Liver (tissue), 9 donors: ENCODE results near the gene RORC. TPM values are rescaled to one million over a fixed set of nuclear protein-coding genes. Genes with fewer than 3 reads are reported as not detected.

Experiments
- DNase-seq: peaks from one replicate; pipeline ENCODE4 v3.0.0-alpha.2; 2017; ENCODE audit warnings: low spot score
- H3K27ac ChIP-seq, 2 donors: one replicate each; pipeline ENCODE4 v1.7.0; 2013; ENCODE audit warnings: inconsistent platforms in 2 of 2, low read length in 2 of 2, control low read depth in 1 of 2, low read depth in 1 of 2, mild to moderate bottlenecking in 1 of 2
- H3K27me3 ChIP-seq, 4 donors: one replicate each; pipeline versions ENCODE4 v1.6.1 to v1.7.0; 2013; ENCODE audit warnings: low read length in 3 of 4, inconsistent platforms in 1 of 4, mild to moderate bottlenecking in 1 of 4, moderate library complexity in 1 of 4; ENCODE audit not compliant: control insufficient read depth in 4 of 4, insufficient read depth in 4 of 4
- H3K36me3 ChIP-seq, 4 donors: one replicate each; pipeline versions ENCODE4 v1.6.1 to v1.7.0; 2013; ENCODE audit warnings: low read length in 3 of 4, mild to moderate bottlenecking in 3 of 4, low read depth in 1 of 4, moderate library complexity in 1 of 4; ENCODE audit not compliant: control insufficient read depth in 4 of 4, insufficient read depth in 3 of 4
- H3K4me1 ChIP-seq, 4 donors: one replicate each; pipeline versions ENCODE4 v1.6.1 to v1.7.0; 2013; ENCODE audit warnings: low read length in 3 of 4, mild to moderate bottlenecking in 3 of 4, moderate library complexity in 1 of 4; ENCODE audit not compliant: control insufficient read depth in 4 of 4, insufficient read depth in 4 of 4
- H3K4me3 ChIP-seq, 3 donors: one replicate each; pipeline versions ENCODE4 v1.6.1 to v1.7.0; 2013; ENCODE audit warnings: low read length in 3 of 3, control low read depth in 1 of 3, low read depth in 1 of 3, mild to moderate bottlenecking in 1 of 3
- H3K9ac ChIP-seq, 2 donors: one replicate each; pipeline ENCODE4 v1.7.0; 2013; ENCODE audit warnings: low read length in 2 of 2, mild to moderate bottlenecking in 2 of 2, moderate library complexity in 2 of 2, control low read depth in 1 of 2, low read depth in 1 of 2
- H3K9me3 ChIP-seq, 4 donors: one replicate each; pipeline versions ENCODE4 v1.6.1 to v1.7.0; 2013; ENCODE audit warnings: low read length in 3 of 4; ENCODE audit not compliant: control insufficient read depth in 4 of 4
- ATF3 ChIP-seq: IDR thresholded peaks from 2 replicates; pipeline ENCODE4 v1.6.1; 2016; ENCODE audit warnings: antibody characterized with exemption
- EGR1 ChIP-seq, 2 donors: IDR thresholded peaks; 2 replicates each; pipeline ENCODE4 v1.6.1; 2016 to 2018; ENCODE audit warnings: antibody characterized with exemption in 2 of 2, low read depth in 2 of 2
- FOXA1 ChIP-seq: IDR thresholded peaks from 2 replicates; pipeline ENCODE4 v1.6.1; 2016; ENCODE audit warnings: antibody characterized with exemption
- FOXA2 ChIP-seq: IDR thresholded peaks from 2 replicates; pipeline ENCODE4 v1.6.1; 2016; ENCODE audit warnings: antibody characterized with exemption
- GABPA ChIP-seq, 2 donors: IDR thresholded peaks in 1 of 2; conservative IDR thresholded peaks in 1 of 2; 2 replicates each; pipeline ENCODE4 v1.6.1; 2016; ENCODE audit warnings: antibody characterized with exemption in 2 of 2, mild to moderate bottlenecking in 1 of 2, moderate library complexity in 1 of 2
- HNF4A ChIP-seq, 2 donors: conservative IDR thresholded peaks; 2 replicates each; pipeline ENCODE4 v1.6.1; 2016; ENCODE audit warnings: antibody characterized with exemption in 2 of 2, mild to moderate bottlenecking in 2 of 2
- HNF4G ChIP-seq: IDR thresholded peaks from 2 replicates; pipeline ENCODE4 v1.6.1; 2016; ENCODE audit warnings: antibody characterized with exemption
- JUND ChIP-seq, 2 donors: IDR thresholded peaks; 2 replicates each; pipeline ENCODE4 v1.6.1; 2016; ENCODE audit warnings: antibody characterized with exemption in 2 of 2
- MAX ChIP-seq: IDR thresholded peaks from 2 replicates; pipeline ENCODE4 v1.6.1; 2016; ENCODE audit warnings: antibody characterized with exemption
- NR2F2 ChIP-seq: IDR thresholded peaks from 2 replicates; pipeline ENCODE4 v1.6.1; 2016; ENCODE audit warnings: antibody characterized with exemption
- RAD21 ChIP-seq, 2 donors: IDR thresholded peaks; 2 replicates each; pipeline ENCODE4 v1.6.1; 2016; ENCODE audit warnings: antibody characterized with exemption in 2 of 2, mild to moderate bottlenecking in 2 of 2
- RXRA ChIP-seq, 2 donors: IDR thresholded peaks; 2 replicates each; pipeline ENCODE4 v1.6.1; 2017 to 2018; ENCODE audit warnings: antibody characterized with exemption in 2 of 2, mild to moderate bottlenecking in 1 of 2
- SP1 ChIP-seq: IDR thresholded peaks from 2 replicates; pipeline ENCODE4 v1.6.1; 2018; ENCODE audit warnings: antibody characterized with exemption, mild to moderate bottlenecking
- TAF1 ChIP-seq: conservative IDR thresholded peaks from 2 replicates; pipeline ENCODE4 v1.6.1; 2016; ENCODE audit warnings: antibody characterized with exemption, mild to moderate bottlenecking
- YY1 ChIP-seq: IDR thresholded peaks from 2 replicates; pipeline ENCODE4 v1.6.1; 2016; ENCODE audit warnings: antibody characterized with exemption, mild to moderate bottlenecking
- ZBTB33 ChIP-seq: IDR thresholded peaks from 2 replicates; pipeline ENCODE4 v1.6.1; 2016; ENCODE audit warnings: antibody characterized with exemption
- WGBS: extraction: QIAGEN DNeasy Blood & Tissue Kit; methylation state at CpG from one replicate; pipeline ENCODE4 v1.1.7; 2013; 5-methylcytosine and 5-hydroxymethylcytosine counted together
- polyA plus RNA-seq, 2 donors: library from polyadenylated mRNA; stranded (reverse) in 1 of 2; unstranded in 1 of 2; fragments of 200-250 nt in 1 of 2; fragments of >200 nt in 1 of 2; fragmentation: Nextera tagmentation in 1 of 2; extraction: Ambion mirVana in 1 of 2; gene quantifications; one replicate each; pipeline versions ENCODE4 v1.2.1 to v1.2.3, GENCODE V29; 2013 to 2015
- total RNA-seq, 2 donors: library from RNA; depleted of rRNA; stranded (reverse); fragments of >200 nt; gene quantifications; one replicate each; pipeline ENCODE4 v1.2.3, GENCODE V29; 2014
- TF ChIP-seq, protein P1 (sequence below): IDR thresholded peaks from 2 replicates; pipeline ENCODE4 v1.6.1; 2016; ENCODE audit warnings: antibody characterized with exemption, mild to moderate bottlenecking
- TF ChIP-seq, protein P2 (sequence below): fragments of 150-350 bp; IDR thresholded peaks from 2 replicates; pipeline ENCODE4 v1.5.1; 2017; ENCODE audit warnings: improper control_type of control experiment, low read depth, low read length; ENCODE audit not compliant: missing input control
- donor health status: healthy.
- donor health status: healthy.
- donor health status: healthy.
- donor health status: healthy.
- donor health status: healthy.

Gene RORC
- total and polyA plus RNA-seq, 4 donors = 2.9 to 59.2 (median 13.0) TPM

DNA sequence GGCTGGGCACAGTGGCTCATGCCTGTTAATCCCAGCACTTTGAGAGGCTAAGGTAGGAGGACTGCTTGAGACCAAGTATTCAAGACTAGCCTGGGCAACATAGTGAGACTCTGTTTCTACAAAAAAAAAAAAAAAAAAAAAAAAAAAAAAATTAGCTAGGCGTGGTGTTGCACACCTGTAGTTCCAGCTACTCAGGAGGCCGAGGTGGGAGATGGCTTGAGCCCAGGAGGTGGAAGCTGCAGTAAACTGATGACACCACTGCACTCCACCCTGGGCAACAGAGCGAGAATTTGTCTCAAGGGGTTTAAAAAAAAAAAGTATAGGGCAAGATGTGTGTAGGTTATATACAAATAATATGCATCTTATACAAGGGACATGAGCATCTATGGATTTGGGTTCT lies 43.9 kb downstream of the RORC start:
- no peak overlapping the region for H3K9ac ChIP-seq
- H3K36me3 ChIP-seq = no peaks in the 10 kb centered on the region
- no peak for DNase-seq
- no peaks in the 10 kb centered on the region for H3K27me3 ChIP-seq
- no peak overlapping the region for H3K27ac ChIP-seq
- H3K4me1 ChIP-seq = peaks cover 0 to 17% (median 9%) of the 10 kb centered on the region in 4 donors
- no peaks in the 10 kb centered on the region for H3K9me3 ChIP-seq
- H3K4me3 ChIP-seq = no peak overlapping the region
- 96% methylated on average over 3 of the region's 3 CpGs for WGBS
- TF ChIP-seq EGR1 (IDR thresholded peaks at IDR 0.05; ENCODE audit: low read depth in 2 of 2) (no peak), YY1 (no peak), RAD21 (IDR thresholded peaks at IDR 0.05) (no peak), FOXA1 (no peak), MAX (no peak), FOXA2 (no peak), JUND (IDR thresholded peaks at IDR 0.05) (no peak), ATF3 (no peak), RXRA (IDR thresholded peaks at IDR 0.05) (no peak), HNF4A (conservative IDR thresholded peaks at IDR 0.05) (no peak), ZBTB33 (no peak), NR2F2 (no peak), GABPA (IDR thresholded peaks at IDR 0.05 in 1 of 2, conservative IDR thresholded peaks at IDR 0.05 in 1 of 2) (no peak), SP1 (no peak), TAF1 (no peak), HNF4G (no peak)
- TF ChIP-seq, protein P1, sequence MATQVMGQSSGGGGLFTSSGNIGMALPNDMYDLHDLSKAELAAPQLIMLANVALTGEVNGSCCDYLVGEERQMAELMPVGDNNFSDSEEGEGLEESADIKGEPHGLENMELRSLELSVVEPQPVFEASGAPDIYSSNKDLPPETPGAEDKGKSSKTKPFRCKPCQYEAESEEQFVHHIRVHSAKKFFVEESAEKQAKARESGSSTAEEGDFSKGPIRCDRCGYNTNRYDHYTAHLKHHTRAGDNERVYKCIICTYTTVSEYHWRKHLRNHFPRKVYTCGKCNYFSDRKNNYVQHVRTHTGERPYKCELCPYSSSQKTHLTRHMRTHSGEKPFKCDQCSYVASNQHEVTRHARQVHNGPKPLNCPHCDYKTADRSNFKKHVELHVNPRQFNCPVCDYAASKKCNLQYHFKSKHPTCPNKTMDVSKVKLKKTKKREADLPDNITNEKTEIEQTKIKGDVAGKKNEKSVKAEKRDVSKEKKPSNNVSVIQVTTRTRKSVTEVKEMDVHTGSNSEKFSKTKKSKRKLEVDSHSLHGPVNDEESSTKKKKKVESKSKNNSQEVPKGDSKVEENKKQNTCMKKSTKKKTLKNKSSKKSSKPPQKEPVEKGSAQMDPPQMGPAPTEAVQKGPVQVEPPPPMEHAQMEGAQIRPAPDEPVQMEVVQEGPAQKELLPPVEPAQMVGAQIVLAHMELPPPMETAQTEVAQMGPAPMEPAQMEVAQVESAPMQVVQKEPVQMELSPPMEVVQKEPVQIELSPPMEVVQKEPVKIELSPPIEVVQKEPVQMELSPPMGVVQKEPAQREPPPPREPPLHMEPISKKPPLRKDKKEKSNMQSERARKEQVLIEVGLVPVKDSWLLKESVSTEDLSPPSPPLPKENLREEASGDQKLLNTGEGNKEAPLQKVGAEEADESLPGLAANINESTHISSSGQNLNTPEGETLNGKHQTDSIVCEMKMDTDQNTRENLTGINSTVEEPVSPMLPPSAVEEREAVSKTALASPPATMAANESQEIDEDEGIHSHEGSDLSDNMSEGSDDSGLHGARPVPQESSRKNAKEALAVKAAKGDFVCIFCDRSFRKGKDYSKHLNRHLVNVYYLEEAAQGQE = no peak
- TF ChIP-seq, protein P2, sequence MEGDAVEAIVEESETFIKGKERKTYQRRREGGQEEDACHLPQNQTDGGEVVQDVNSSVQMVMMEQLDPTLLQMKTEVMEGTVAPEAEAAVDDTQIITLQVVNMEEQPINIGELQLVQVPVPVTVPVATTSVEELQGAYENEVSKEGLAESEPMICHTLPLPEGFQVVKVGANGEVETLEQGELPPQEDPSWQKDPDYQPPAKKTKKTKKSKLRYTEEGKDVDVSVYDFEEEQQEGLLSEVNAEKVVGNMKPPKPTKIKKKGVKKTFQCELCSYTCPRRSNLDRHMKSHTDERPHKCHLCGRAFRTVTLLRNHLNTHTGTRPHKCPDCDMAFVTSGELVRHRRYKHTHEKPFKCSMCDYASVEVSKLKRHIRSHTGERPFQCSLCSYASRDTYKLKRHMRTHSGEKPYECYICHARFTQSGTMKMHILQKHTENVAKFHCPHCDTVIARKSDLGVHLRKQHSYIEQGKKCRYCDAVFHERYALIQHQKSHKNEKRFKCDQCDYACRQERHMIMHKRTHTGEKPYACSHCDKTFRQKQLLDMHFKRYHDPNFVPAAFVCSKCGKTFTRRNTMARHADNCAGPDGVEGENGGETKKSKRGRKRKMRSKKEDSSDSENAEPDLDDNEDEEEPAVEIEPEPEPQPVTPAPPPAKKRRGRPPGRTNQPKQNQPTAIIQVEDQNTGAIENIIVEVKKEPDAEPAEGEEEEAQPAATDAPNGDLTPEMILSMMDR = no peak

GRCh38 chr1:151783796-151784195 lies 47.8 kb downstream of the RORC start:
- H3K9me3 ChIP-seq = no peaks in the 10 kb centered on the region
- DNase-seq = no peak
- H3K27ac ChIP-seq = no peak overlapping the region
- no peak overlapping the region for H3K9ac ChIP-seq
- peaks cover 0 to 10% (median 1%) of the 10 kb centered on the region in 4 donors for H3K36me3 ChIP-seq
- 69% methylated on average over 2 of the region's 2 CpGs for WGBS
- no peaks in the 10 kb centered on the region for H3K27me3 ChIP-seq
- H3K4me1 ChIP-seq = no peaks in the 10 kb centered on the region
- no peak overlapping the region for H3K4me3 ChIP-seq
- TF ChIP-seq RXRA (IDR thresholded peaks at IDR 0.05) (no peak), EGR1 (IDR thresholded peaks at IDR 0.05; ENCODE audit: low read depth in 2 of 2) (no peak), YY1 (no peak), ATF3 (no peak), HNF4A (conservative IDR thresholded peaks at IDR 0.05) (no peak), SP1 (no peak), JUND (IDR thresholded peaks at IDR 0.05) (no peak), HNF4G (no peak), GABPA (IDR thresholded peaks at IDR 0.05 in 1 of 2, conservative IDR thresholded peaks at IDR 0.05 in 1 of 2) (no peak), FOXA2 (no peak), ZBTB33 (no peak), NR2F2 (no peak), RAD21 (IDR thresholded peaks at IDR 0.05) (no peak), TAF1 (no peak), FOXA1 (no peak), MAX (no peak)
- TF ChIP-seq, protein P2 = no peak
